Heart right ventricle (tissue), 16 donors: ENCODE results near the gene MUC20. TPM values are rescaled to one million over a fixed set of nuclear protein-coding genes. Genes with fewer than 3 reads are reported as not detected.
"Not testable (repeated sequence)": the region's sequence is repeated elsewhere in the genome, so short reads cannot be mapped to it uniquely, and the experiment has no call there.

Source experiments
- ATAC-seq, 8 donors: fragments of 200-7000 bp; cut with Tn5 transposase; one replicate each; pipeline ENCODE4 v1.9.1; 2020; ENCODE audit warnings: mild to moderate bottlenecking in 8 of 8, moderate library complexity in 8 of 8, moderate number of reproducible peaks in 1 of 8
- DNase-seq, 2 donors: peaks; one replicate each; pipeline ENCODE4 v3.0.0-alpha.2; 2020
- H3K27ac ChIP-seq, 10 donors: fragments of 200-600 bp; sonication (generic) in 2 of 10; one replicate each; pipeline versions ENCODE4 v1.5.0 to v1.8.0; 2020 to 2022; ENCODE audit warnings: mild to moderate bottlenecking in 3 of 10
- H3K27me3 ChIP-seq, 7 donors: fragments of 200-600 bp; one replicate each; pipeline ENCODE4 v1.8.0; 2021 to 2022; ENCODE audit warnings: mild to moderate bottlenecking in 2 of 7
- H3K36me3 ChIP-seq, 9 donors: fragments of 200-600 bp; sonication (generic) in 1 of 9; one replicate each; pipeline versions ENCODE4 v1.5.0 to v1.8.0; 2020 to 2022; ENCODE audit warnings: mild to moderate bottlenecking in 2 of 9
- H3K4me1 ChIP-seq, 9 donors: fragments of 200-600 bp; sonication (generic) in 1 of 9; one replicate each; pipeline versions ENCODE4 v1.5.0 to v1.8.0; 2020 to 2022; ENCODE audit warnings: mild to moderate bottlenecking in 4 of 9
- H3K4me3 ChIP-seq, 10 donors: fragments of 200-600 bp; sonication (generic) in 2 of 10; one replicate each; pipeline versions ENCODE4 v1.5.0 to v1.8.0; 2020 to 2022; ENCODE audit warnings: mild to moderate bottlenecking in 7 of 10, moderate library complexity in 2 of 10
- H3K9me3 ChIP-seq, 11 donors: fragments of 200-600 bp in 10 of 11; sonication (generic) in 2 of 11; one replicate each; pipeline versions ENCODE4 v1.5.0 to v1.8.0; 2013 to 2022; ENCODE audit warnings: mild to moderate bottlenecking in 2 of 11, control low read depth in 1 of 11, moderate library complexity in 1 of 11
- CTCF ChIP-seq, 9 donors: fragments of 200-600 bp; sonication (generic) in 2 of 9; IDR thresholded peaks; one replicate each; pipeline versions ENCODE4 v1.5.0 to v1.8.0; 2021 to 2022; ENCODE audit warnings: antibody characterized with exemption in 9 of 9, mild to moderate bottlenecking in 5 of 9, moderate library complexity in 1 of 9
- WGBS, 2 donors: extraction: QIAGEN DNeasy Blood & Tissue Kit; methylation state at CpG; one replicate each; pipeline ENCODE4 v1.1.7; 2013; ENCODE audit warnings: inconsistent platforms in 1 of 2; 5-methylcytosine and 5-hydroxymethylcytosine counted together
- intact Hi-C, 10 donors: fragments of 100-400 bp; cut with DNase I; formaldehyde crosslinking; loops; one replicate each; pipeline versions ENCODE4 v1.11.1 to v1.14.2; 2022
- polyA plus RNA-seq, 2 donors: library from polyadenylated mRNA; stranded (reverse); fragments of 200-250 nt; gene quantifications; one replicate each; pipeline ENCODE4 v1.2.3, GENCODE V29; 2013
- total RNA-seq, 10 donors: library from RNA; stranded (reverse); fragmentation: NEBNext Ultra II Directional in 3 of 10; extraction: Animal tissue kit (Norgen Biotek cat#: 25700) in 3 of 10; gene quantifications; one replicate each; pipeline versions ENCODE4 v1.2.1 to v1.2.4, GENCODE V29; 2021 to 2023
- donor health status: Arrhythmogenic right ventricular cardiomyopathy.
- donor health status: ischemic (EF 13 %, LVEDD 7.1; RV severe dilation, severe dysfunction).
- donor health status: healthy with polysubstance abuse.
- donor health status: DM: no; HTN: yes; CAD: no.
- donor health status: DM: no; HTN: no; CAD: no.
- donor health status: ischemic (EF 25% LVEDD 6.9; RV normal size, moderate dysfunction).
- donor health status: ischemic (EF 25% LVEDD 5.7; RV mildly dilated, moderate dysfunction).
- donor health status: healthy.
- donor health status: DM: yes; HTN: yes; CAD: no.
- donor health status: Ischemic cardiomyopathy.
- donor health status: ischemic (EF 35%, LVEDD 5.7; RV mildly dilated, moderate dysfunction).
- donor health status: nonischemic (EF 11% LVEDD 7.7; RV severe dilation, severe dysfunction).
- donor health status: DM: yes; HTN: yes; CAD: no.
- donor health status: PGD.
- donor health status: ischemic (EF 29% LVEDD 5.4; RV normal size, mild dysfunction).
- donor health status: nonischemic (EF 23%, LVEDD 6.1; RV moderate dilation, normal function).

The MUC20 gene
- total and polyA plus RNA-seq, 12 donors: 0.36 to 7.6 (median 2.5) TPM

DNA sequence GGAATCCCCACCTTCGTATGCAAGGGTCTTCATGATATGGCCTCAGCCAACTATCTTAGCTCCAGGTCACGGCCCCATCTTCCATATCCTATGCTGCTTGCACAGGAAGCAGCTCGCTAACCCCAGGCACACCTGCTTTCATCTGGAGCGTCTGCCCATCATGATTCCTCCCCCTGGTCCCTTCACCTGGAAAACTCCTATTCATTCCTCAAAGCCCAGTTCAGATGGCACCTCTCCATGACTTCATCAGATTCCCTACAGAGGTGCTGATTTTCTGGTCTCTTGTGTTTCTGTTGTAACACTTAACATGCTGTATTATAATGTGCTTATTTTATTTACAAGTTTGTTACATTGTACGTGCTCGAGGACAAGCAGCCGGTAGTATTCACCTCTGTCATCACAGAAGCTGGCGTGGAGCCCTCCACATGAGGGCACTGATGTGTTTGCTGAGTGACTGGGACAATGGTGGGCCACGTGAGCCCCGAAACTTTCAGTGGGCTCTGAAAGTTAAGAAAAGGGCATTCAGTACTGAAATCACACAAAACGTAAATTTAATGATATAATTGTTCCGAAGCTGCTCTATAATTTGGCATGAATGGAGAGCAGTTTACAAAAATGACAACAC, 16.2 kb downstream of the MUC20 start:
- Histone ChIP-seq H3K4me3 (no peak overlapping the region), H3K36me3 (peaks cover 0 to 47% (median 0%) of the 10 kb centered on the region in 9 donors), H3K4me1 (peaks cover 0 to 5% (median 0%) of the 10 kb centered on the region in 9 donors), H3K27me3 (peaks cover 0 to 21% (median 0%) of the 10 kb centered on the region in 7 donors), H3K9me3 (no peaks in the 10 kb centered on the region), H3K27ac (no peak overlapping the region)
- TF ChIP-seq CTCF (IDR thresholded peaks at IDR 0.05): no peak
- 89 to 91% methylated on average over 12 of the region's 12 CpGs for WGBS, 2 donors
- DNase-seq (no peak), ATAC-seq (no peak)
- intact Hi-C loops: loop anchor here in 1 of 10 donors (5.0 kb wide), 1 partner anchor 40 kb away; no protein-coding TSS in a partner anchor

DNA sequence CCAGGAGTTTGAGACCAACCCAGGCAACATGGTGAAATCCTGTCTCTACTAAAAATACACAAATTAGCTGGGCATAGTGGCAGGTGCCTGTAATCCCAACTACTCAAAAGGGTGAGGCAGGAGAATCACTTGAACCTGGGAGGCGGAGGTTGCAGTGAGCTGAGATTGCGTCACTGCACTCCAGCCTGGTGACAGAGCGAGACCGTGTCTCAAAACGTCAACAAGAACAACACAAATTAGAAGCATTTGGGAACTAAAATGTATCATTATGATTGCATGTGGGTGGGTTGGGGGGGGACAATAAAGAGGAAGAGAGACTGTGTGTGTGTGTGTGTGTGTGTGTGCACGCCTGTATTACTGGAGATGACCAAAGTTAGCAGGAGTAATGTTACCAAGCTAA, 17.0 kb downstream of the MUC20 start:
- H3K4me1 ChIP-seq, H3K27ac ChIP-seq, DNase-seq, H3K9me3 ChIP-seq, H3K4me3 ChIP-seq, ATAC-seq: not testable (repeated sequence)
- peaks cover 0 to 39% (median 0%) of the 10 kb centered on the region in 9 donors for H3K36me3 ChIP-seq
- H3K27me3 ChIP-seq: peaks cover 0 to 24% (median 0%) of the 10 kb centered on the region in 7 donors
- intact Hi-C loops: loop anchor here in 1 of 10 donors (5.0 kb wide), 1 partner anchor 40 kb away; no protein-coding TSS in a partner anchor
- WGBS, 2 donors: 85 to 86% methylated on average over 6 of the region's 6 CpGs

GRCh38 chr3:195738274-195739044, 17.7 kb downstream of the MUC20 start:
- Histone ChIP-seq H3K27me3 (peaks cover 0 to 24% (median 0%) of the 10 kb centered on the region in 7 donors), H3K27ac (no peak overlapping the region), H3K36me3 (peaks cover 0 to 32% (median 0%) of the 10 kb centered on the region in 9 donors), H3K4me3 (no peak overlapping the region), H3K9me3 (no peaks in the 10 kb centered on the region), H3K4me1 (no peaks in the 10 kb centered on the region)
- WGBS, 2 donors: 83 to 87% methylated on average over 14 of the region's 14 CpGs
- no peak for TF ChIP-seq CTCF (IDR thresholded peaks at IDR 0.05)
- ATAC-seq: no peak
- intact Hi-C loops: loop anchor here in 1 of 10 donors (5.0 kb wide), 1 partner anchor 41 kb away; no protein-coding TSS in a partner anchor
- DNase-seq: no peak

GRCh38 chr3:195739561-195740111, 18.9 kb downstream of the MUC20 start:
- Histone ChIP-seq H3K36me3 (peaks cover 0 to 29% (median 0%) of the 10 kb centered on the region in 9 donors), H3K4me1 (no peaks in the 10 kb centered on the region), H3K27ac (no peak overlapping the region), H3K4me3 (no peak overlapping the region), H3K27me3 (peaks cover 0 to 24% (median 0%) of the 10 kb centered on the region in 7 donors), H3K9me3 (no peaks in the 10 kb centered on the region)
- DNase-seq (no peak), ATAC-seq (no peak)
- WGBS, 2 donors: 79 to 90% methylated on average over 12 to 13 of the region's 13 CpGs
- TF ChIP-seq CTCF (IDR thresholded peaks at IDR 0.05): no peak
- intact Hi-C loops: loop anchor here in 2 of 10 donors (5.0 to 10.0 kb wide), 2 partner anchors 42 to 115 kb away; no protein-coding TSS in a partner anchor
